Measurements from ENCODE around the gene ADAMTS3.
"Not testable (repeated sequence)": the region's sequence is repeated elsewhere in the genome, so short reads cannot be mapped to it uniquely, and the experiment has no call there.

The ADAMTS3 gene

GRCh38 chr4:72552447-72552846 is 16.6 kb downstream of the ADAMTS3 start:
- no peak for DNase-seq

DNA sequence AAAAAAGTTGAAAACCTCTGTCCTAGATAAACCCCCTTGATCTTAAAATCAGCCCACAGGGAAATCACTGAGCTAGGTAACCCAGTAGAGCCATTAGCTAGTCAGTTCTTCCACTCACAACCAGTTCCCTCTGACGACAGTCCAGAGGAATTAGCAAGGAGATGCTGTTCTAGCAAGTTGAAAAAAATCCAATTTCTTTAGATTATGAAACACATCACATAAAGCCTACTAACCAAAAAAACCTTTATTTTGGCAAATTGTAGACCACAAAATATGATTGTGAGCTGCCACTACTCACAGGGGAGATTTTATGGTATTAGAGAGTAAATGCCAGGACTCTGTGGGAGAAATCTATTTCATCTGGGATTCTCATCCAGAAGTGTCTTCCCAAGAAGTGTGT is 22.6 kb downstream of the ADAMTS3 start:
- no peak for DNase-seq

DNA sequence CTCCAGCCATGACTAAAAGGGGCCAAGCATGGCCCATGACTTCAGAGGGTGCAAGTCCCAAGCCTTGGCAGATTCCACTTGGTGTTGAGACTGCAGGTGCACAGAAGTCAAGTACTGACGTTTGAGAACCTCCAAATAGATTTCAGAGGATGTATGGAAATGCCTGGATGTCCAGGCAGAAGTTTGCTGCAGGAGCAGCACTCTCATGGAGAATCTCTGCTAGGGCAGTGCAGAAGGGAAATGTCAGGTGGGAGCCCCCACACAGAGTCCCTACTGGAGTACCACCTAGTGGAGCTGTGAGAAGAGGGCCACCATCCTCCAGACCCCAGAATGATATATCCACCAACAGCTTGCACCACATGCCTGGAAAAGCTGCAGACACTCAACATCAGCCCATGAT is 28.3 kb downstream of the ADAMTS3 start:
- not testable (repeated sequence) for DNase-seq

GRCh38 chr4:72538006-72538405 is 31.0 kb downstream of the ADAMTS3 start:
- DNase-seq, result no peak

DNA sequence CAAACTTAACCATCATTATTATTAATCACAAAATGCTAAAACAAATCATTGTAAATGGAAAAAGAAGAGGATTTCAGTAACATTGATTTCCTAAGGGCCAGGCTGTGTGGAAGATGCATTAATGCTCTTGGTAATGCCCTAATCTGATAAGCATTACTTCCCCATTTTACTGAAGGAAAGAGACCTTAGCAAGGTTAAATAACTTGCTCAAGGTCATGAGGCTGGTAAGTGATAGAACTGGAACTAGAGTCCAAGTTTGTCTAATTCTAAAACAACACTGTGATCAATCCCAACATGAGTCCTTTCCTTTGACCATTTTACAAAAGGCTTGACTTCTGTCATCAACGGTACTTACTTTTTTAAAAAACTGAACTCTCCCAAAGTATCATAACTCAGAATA is 32.6 kb downstream of the ADAMTS3 start:
- no peak for DNase-seq

- no peak for DNase-seq
Measured at GRCh38 chr4:72531768-72532290, 37.2 kb downstream of the ADAMTS3 start.

- no peak for DNase-seq
Measured at GRCh38 chr4:72531322-72531721, 37.7 kb downstream of the ADAMTS3 start.

- no peak for DNase-seq
Measured at GRCh38 chr4:72529148-72529822, 39.7 kb downstream of the ADAMTS3 start.

DNA sequence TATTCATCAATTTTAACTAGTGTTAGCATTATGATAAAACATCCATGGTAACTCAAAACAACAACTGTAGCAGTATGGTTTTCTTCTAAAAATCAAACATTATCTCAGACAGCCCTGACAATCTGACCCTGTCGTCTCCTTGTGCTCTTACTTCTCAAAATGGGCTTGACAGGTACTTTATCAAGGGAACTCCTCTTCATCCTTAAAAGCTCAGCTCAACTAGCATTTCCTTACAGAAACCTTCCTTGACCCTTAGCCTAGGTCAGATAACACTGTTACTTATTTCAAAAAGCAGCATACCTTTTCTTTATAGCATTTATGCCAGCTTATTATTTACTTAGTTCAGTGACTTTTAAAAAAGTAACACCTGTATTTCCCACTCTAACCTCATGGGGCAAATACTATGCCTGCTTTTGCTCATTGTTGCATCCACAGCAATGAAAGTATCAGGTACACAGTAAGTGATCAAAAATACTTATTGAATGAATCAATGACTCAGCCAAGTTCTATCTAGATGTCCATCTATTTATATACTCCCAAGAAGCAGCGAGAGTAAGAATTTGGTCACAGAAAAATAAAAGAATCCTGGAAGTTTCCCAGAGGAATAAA is 41.9 kb downstream of the ADAMTS3 start:
- no peak for DNase-seq

DNA sequence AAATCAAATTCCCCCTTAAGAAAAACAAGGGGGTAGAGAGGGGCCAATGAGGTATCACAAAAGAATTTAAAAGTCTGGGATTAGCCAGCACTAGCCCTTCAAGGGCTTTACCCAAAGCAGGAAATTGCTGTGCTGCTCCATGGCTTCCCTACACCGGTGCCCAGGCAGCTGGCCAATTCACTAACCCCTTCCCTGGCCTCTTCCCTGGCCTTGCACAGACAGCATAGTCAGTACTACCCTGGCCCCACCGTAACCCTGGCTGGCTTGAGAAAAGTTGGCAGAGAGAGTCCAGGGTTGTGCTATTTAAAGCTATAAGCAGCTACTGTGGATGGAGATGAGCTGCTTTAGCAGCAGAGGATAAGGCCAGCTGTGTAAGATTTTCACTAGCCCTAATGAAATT is 43.1 kb downstream of the ADAMTS3 start:
- no peak for DNase-seq

GRCh38 chr4:72522440-72522839 is 46.6 kb downstream of the ADAMTS3 start:
- no peak for DNase-seq

- no peak for DNase-seq
Measured at GRCh38 chr4:72513227-72513626, 55.8 kb downstream of the ADAMTS3 start.

- DNase-seq, result no peak
Measured at GRCh38 chr4:72507860-72508419, 61.1 kb downstream of the ADAMTS3 start.

- no peak for DNase-seq
Measured at GRCh38 chr4:72507167-72507566, 61.9 kb downstream of the ADAMTS3 start.

DNA sequence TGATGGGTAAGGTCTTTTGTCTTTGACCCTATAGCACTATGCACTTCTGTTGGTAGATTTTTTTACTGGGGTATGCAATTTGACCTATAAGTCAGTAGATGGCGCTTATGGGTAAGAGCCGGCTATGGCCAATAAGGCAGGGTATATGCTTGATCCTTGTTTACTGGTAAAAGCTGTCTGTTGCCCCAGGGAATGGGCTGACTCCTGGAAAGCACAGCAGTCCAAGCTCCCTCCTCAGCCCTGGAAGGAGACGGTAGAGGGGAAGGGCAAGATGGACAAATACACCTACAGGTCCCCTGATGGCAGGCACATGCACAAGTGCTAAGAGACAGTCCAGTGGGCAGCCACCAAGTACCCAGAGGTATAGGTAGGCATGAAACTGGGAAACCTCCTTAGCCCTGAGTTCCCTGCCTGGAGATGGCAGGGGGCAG is 63.7 kb downstream of the ADAMTS3 start:
- DNase-seq, result no peak

DNA sequence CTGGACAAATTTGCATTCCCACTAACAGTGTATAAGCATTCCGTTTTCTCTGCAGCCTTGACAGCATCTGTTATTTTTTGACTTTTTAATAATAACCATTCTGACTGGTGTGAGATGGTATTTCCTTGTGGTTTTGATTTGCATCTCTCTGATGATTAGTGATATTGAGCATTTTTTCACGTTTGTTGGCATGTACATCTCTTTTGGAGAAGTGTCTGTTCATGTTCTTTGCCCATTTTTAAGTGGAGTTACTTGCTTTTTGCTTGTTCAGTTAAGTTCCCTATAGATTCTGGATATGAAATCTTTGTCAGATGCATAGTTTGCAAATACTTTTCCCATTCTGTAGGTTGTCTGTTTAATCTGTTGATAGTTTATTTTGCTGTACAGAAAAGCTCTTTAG is 68.8 kb downstream of the ADAMTS3 start:
- DNase-seq, result no peak

GRCh38 chr4:72496119-72496518 is 72.9 kb downstream of the ADAMTS3 start:
- no peak for DNase-seq

DNA sequence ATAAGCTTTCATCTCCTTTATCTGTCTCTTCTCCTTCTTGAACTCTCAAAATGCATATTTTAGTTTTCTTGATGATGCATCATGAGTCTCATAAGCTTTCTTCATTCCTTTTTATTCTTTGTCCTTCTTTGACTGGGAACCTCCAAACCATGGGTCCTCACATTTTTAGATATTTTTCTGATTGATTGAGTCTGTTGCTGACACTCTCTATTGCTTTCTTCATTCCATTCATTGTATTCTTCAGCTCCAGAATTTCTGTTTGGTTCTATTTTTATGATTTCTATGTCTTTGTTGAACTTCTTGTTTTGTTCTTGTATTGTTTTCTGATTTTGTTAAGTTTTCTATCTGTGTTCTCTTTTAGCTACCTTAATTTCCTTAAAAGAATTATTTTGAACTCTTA is 74.9 kb downstream of the ADAMTS3 start:
- no peak for DNase-seq

- no peak for DNase-seq
Measured at GRCh38 chr4:72489267-72489666, 79.8 kb downstream of the ADAMTS3 start.

DNA sequence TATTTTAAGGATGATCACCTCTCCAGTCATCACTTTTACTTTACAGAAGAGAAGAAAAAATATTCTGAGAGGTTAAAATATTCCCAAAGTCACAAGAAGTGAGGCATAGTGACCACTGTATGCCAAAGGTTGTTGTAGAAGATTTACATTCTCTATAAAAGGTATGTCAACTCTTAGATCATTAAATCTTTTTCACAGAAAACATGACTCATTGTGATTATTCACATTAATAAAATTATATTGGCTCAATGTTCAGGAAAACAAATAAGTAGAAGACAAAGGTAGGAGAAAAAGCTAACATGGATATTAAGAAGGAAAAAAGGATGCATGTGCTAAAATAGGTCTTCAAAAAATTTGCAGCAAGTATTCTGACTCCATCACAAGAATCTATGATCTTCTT is 82.0 kb downstream of the ADAMTS3 start:
- DNase-seq, result no peak

GRCh38 chr4:72484981-72485380 is 84.0 kb downstream of the ADAMTS3 start:
- DNase-seq, result no peak

DNA sequence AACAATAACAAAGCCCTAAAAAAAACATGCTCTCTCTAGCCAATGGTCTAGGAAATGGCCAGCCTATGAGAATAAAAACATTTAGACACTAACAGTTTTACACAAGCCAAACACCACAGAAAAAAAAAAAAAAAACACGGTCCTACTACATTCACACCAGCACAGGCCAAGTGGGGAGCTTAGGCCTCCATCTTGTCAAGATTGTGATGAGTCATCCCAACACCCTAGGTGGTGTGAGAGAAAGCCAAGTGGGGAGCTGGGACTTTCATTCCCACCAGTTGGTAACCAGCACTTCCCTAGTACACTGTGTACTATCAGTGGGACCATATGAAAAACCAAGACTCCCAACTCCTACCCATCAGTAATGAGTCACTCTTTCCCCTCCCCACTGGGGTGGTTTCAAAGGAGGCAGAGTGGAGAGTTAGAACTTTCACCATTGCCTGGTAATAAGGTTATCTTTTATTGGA is 95.6 kb downstream of the ADAMTS3 start:
- DNase-seq, result no peak

DNA sequence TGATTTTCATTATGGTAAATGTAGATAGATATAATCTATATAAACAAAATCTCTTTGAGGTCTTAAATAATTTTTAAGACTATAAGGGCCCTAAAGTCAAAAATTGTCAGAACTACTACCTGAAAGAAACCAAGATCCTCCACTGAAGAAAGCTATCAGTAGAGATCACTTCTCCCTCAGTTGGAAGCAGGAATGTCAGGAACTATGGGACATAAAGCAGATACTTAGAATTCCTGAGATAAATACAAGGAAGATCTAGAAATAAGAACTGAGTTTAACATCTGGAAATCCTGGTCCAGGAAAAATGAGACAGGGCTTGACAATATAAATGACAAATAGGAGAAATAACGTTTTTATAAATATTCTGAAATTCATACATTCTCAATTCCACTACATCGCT is 97.2 kb downstream of the ADAMTS3 start:
- DNase-seq, result no peak

DNA sequence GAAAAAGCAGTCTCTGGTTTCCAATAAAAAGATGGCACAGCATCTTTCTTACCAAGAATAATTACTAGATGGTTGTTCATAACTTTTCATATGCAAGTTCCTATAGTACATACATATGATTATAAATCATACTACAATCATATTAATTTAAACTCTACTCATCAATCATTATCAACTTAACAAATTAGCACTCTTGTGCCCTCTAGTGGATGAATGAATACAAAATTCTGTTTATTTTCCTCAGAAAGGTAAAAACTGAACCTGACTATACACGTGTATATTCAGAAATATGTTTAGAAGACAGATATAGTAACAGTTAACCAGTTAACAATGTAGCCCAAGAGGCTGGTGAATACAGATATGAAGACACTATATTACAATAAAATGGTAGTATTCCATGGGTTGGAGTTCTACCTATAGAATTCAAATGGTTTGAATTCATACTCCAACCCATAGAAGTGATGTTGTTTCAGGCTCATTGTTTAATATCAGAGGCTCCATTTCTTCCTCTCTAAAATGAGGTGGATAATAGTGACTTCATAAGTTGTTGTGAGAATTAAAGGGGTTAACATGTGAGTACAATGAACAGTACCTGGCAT is 100.0 kb downstream of the ADAMTS3 start:
- no peak for DNase-seq
